ENCODE data around the gene CDC42SE1.
"Not testable (repeated sequence)": the region's sequence is repeated elsewhere in the genome, so short reads cannot be mapped to it uniquely, and the experiment has no call there.

The CDC42SE1 gene, protein sequence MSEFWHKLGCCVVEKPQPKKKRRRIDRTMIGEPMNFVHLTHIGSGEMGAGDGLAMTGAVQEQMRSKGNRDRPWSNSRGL

DNA sequence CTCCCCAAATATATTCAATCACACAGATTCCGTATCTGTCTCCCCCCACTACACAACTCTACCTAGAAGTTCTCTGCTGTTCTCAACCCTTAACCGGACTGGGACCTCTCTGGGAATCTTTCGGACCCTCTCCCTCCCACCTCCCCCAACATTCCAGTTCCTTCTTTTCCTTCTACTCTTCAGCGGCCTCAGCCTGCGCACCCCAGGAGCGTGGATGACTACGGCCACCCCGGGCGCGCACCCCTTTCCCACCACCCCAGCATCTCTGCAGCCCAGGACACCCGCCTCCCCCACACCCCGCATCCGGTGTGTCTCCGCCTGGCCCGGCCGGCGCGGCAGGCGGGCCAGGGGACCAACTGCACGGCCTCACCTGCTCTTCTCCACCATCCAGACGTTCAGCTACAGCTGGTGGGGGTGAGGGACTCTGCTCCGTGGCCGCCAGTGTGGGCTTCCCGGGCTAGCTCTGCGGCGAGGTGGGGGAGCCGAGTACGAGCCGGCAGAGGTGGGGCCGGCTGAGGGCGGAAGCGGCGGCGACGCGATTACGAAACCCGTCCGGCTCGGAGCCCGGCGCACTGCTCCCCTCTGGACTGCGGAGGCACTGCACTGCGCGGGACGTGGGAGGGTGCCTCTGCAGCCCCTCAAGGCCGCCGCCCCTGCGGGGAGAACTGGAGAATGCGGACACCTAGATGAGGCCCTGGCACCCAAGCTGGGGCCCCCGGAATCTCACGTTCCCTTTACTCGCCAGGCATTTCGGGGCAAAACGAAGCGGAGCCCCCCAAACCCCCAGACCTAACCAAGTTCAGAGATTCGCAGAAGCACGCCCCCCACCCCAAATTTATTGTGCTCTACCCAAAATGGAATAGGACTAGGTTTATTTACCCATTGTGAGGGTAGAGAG lies at the start of gene CDC42SE1:
Gene CDC42SE1 (minus strand): TSS at position 514 of the 898 bp plus-strand sequence. CDS start 3,892 bp downstream, outside the sequence.
- peak; percentile 10 for DNase-seq (ENCODE audit: low read depth, low spot score)
- CTCF ChIA-PET: interaction anchor here (0.9 to 4.9 kb wide), 7 partner anchors 9 to 193 kb away, joined by 3 to 26 read pairs (median 6); partner anchors contain the start of genes C1orf56 and GABPB2
- POLR2A ChIA-PET: interaction anchor here (0.8 to 6.5 kb wide), 2 partner anchors 10 to 11 kb away, joined by 3 to 56 read pairs; partner anchors contain the start of genes C1orf56 and GABPB2
- peak within 1 kb of the TSS; percentile 94 for H3K4me3 ChIP-seq (ENCODE audit: low read depth, low read length)
- TF ChIP-seq, protein P1, sequence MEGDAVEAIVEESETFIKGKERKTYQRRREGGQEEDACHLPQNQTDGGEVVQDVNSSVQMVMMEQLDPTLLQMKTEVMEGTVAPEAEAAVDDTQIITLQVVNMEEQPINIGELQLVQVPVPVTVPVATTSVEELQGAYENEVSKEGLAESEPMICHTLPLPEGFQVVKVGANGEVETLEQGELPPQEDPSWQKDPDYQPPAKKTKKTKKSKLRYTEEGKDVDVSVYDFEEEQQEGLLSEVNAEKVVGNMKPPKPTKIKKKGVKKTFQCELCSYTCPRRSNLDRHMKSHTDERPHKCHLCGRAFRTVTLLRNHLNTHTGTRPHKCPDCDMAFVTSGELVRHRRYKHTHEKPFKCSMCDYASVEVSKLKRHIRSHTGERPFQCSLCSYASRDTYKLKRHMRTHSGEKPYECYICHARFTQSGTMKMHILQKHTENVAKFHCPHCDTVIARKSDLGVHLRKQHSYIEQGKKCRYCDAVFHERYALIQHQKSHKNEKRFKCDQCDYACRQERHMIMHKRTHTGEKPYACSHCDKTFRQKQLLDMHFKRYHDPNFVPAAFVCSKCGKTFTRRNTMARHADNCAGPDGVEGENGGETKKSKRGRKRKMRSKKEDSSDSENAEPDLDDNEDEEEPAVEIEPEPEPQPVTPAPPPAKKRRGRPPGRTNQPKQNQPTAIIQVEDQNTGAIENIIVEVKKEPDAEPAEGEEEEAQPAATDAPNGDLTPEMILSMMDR (IDR thresholded peaks at IDR 0.05; ENCODE audit: insufficient read depth, low read length, missing control alignments): peak; percentile 92

DNA sequence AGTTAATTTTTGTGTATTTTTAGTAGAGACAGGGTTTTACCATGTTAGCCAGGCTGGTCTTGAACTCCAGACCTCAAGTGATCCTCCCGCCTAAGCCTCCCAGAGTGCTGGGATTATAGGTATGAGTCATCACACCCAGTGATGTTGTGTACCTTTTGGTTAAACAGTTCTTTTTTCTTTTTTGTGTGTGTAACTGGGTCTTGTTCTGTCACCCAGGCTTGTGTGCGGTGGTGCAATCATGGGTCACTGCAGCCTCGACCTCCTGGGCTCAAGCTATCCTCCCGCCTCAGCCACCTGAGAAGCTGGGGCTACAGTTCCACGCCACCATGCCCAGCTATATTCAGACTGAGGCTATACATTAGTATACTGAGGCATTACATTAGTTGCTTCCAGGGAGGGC lies 48.9 kb upstream of the CDC42SE1 start:
- CTCF ChIA-PET: interaction anchor here (0.7 to 2.8 kb wide), 4 partner anchors 9 to 47 kb away, joined by 3 to 12 read pairs (median 6); no protein-coding TSS in a partner anchor
- no peak overlapping the region for H3K4me3 ChIP-seq (ENCODE audit: low read depth, low read length)
- no peak for DNase-seq (ENCODE audit: low read depth, low spot score)
- POLR2A ChIA-PET: no interaction called here
- TF ChIP-seq, protein P1 (IDR thresholded peaks at IDR 0.05; ENCODE audit: insufficient read depth, low read length, missing control alignments): no peak

DNA sequence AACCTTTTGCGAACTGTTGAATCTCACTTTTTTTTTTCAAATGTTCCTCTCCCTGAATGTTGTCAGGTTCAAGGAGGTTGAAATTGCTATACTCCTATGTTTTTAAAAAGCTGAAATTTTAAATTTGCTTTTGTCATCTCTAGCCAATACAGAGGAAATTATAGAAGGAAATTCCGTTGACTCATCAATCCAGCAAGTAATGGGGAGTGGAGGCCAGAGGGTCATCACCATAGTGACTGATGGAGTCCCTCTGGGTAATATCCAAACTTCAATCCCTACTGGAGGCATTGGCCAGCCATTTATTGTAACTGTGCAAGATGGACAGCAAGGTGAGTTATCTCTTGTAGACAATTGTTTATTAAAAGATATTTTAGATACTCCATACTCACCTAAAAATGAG lies 47.5 kb upstream of the CDC42SE1 start:
- H3K4me3 ChIP-seq (ENCODE audit: low read depth, low read length): no peak overlapping the region
- ChIA-PET POLR2A (no interaction called here), CTCF (interaction anchor here (0.9 to 16.8 kb wide), 4 partner anchors 9 to 53 kb away, joined by 3 to 412 read pairs (median 6); partner anchors contain the start of genes LYSMD1, SCNM1 and TNFAIP8L2)
- TF ChIP-seq, protein P1 (IDR thresholded peaks at IDR 0.05; ENCODE audit: insufficient read depth, low read length, missing control alignments): no peak
- DNase-seq (ENCODE audit: low read depth, low spot score): no peak

DNA sequence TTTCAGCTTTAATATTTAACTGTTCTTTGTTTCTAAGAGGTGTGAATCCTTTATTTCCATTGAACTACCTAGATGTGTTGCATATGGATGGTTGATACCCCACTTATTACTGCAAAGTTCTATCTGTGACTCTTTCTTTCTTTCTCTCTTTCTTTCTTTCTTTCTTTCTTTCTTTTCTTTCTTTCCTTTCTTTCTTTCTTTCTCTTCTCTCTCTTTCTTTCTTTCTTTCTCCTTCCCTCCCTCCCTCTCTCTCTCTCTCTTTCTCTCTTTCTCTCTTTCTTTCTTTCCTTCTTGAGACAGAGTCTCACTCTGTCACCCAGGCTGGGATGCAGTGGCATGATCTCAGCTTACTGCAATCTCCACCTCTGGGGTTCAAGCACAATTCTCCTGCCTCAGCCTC lies 45.2 kb upstream of the CDC42SE1 start:
- ChIA-PET POLR2A (no interaction called here), CTCF (interaction anchor here (1.0 to 16.8 kb wide), 5 partner anchors 8 to 55 kb away, joined by 3 to 412 read pairs (median 5); partner anchors contain the start of genes LYSMD1, SCNM1 and TNFAIP8L2)
- TF ChIP-seq, protein P1 (IDR thresholded peaks at IDR 0.05; ENCODE audit: insufficient read depth, low read length, missing control alignments): no peak
- no peak for DNase-seq (ENCODE audit: low read depth, low spot score)
- H3K4me3 ChIP-seq (ENCODE audit: low read depth, low read length): no peak overlapping the region

DNA sequence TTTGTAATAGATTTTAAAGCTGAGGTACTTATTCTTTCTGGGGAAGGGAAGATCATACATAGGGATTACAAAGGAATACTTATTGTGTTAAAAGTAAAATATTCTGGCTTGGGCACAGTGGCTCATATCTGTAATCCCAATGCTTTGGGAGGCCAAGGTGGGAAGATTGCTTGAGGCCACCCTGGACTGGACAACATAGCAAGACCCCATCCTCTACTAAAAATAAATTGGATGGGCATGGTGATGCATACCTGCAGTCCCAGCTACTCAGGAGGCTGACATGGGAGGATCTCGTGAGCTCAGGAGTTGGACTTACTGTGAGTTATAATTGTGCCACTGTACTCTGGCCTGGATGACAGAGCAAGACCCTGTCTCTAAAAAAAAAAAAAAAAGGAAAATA lies 38.7 kb upstream of the CDC42SE1 start:
- no peak overlapping the region for H3K4me3 ChIP-seq (ENCODE audit: low read depth, low read length)
- POLR2A ChIA-PET: no interaction called here
- DNase-seq (ENCODE audit: low read depth, low spot score): no peak
- CTCF ChIA-PET: interaction anchor here (0.7 to 16.8 kb wide), 11 partner anchors 11 to 243 kb away, joined by 3 to 412 read pairs (median 6); partner anchors contain the start of genes C1orf56, LYSMD1, SCNM1 and TNFAIP8L2
- TF ChIP-seq, protein P1 (IDR thresholded peaks at IDR 0.05; ENCODE audit: insufficient read depth, low read length, missing control alignments): no peak

DNA sequence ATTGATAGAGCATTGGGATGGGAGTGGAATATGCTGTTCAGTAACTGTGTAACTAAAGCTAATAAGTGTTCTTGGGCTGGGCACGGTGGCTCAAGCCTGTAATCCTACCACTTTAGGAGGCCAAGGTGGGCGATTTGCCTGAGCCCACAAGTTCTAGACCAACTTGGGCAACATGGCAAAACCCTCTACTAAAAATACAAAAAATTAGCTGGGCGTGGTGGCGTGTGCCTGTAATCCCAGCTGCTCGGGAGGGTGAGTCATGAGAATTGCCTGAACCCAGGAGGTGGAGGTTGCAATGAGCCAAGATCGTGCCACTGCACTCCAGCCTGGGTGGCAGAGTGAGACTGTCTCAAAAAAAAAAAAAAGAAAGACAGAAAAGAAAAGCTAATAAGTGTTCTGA lies 38.0 kb upstream of the CDC42SE1 start:
- not testable (repeated sequence) for DNase-seq (ENCODE audit: low read depth, low spot score); H3K4me3 ChIP-seq (ENCODE audit: low read depth, low read length)
- ChIA-PET POLR2A (interaction anchor here (0.7 kb wide), 1 partner anchor 302 kb away, joined by 3 read pairs; the partner anchor contains the start of gene PSMB4), CTCF (interaction anchor here (0.8 to 16.8 kb wide), 12 partner anchors 10 to 243 kb away, joined by 3 to 412 read pairs (median 4); partner anchors contain the start of genes C1orf56, LYSMD1, SCNM1 and TNFAIP8L2)

Measured in AG04449 (cell line).